ENCODE data around the gene PTHLH.

PTHLH gene

GRCh38 chr12:27967551-27968054, 4.9 kb downstream of the PTHLH start:
- H3K4me3 ChIP-seq (ENCODE audit: low read depth, low read length), result no peak overlapping the region
- TF ChIP-seq CTCF (IDR thresholded peaks at IDR 0.05; ENCODE audit: insufficient read depth, low read length, missing control alignments), result no peak
- CTCF ChIA-PET, result interaction anchor here (2.7 to 5.5 kb wide), 2 partner anchors 26 to 205 kb away, joined by 8 to 32 read pairs; no protein-coding TSS in a partner anchor
- POLR2A ChIA-PET, result no interaction called here
- DNase-seq (ENCODE audit: low read depth, low spot score), result no peak

- ChIA-PET POLR2A (no interaction called here), CTCF (interaction anchor here (0.7 to 5.5 kb wide), 3 partner anchors 25 to 234 kb away, joined by 4 to 32 read pairs (median 8); no protein-coding TSS in a partner anchor)
- TF ChIP-seq CTCF (IDR thresholded peaks at IDR 0.05; ENCODE audit: insufficient read depth, low read length, missing control alignments), result no peak
- H3K4me3 ChIP-seq (ENCODE audit: low read depth, low read length), result no peak overlapping the region
- DNase-seq (ENCODE audit: low read depth, low spot score), result peak; percentile 91
Observed at GRCh38 chr12:27966870-27967269, 5.7 kb downstream of the PTHLH start.

- DNase-seq (ENCODE audit: low read depth, low spot score), result no peak
- H3K4me3 ChIP-seq (ENCODE audit: low read depth, low read length), result no peak overlapping the region
- no peak for TF ChIP-seq CTCF (IDR thresholded peaks at IDR 0.05; ENCODE audit: insufficient read depth, low read length, missing control alignments)
- CTCF ChIA-PET, result interaction anchor here (0.7 to 5.5 kb wide), 5 partner anchors 25 to 233 kb away, joined by 3 to 32 read pairs (median 4); no protein-coding TSS in a partner anchor
- POLR2A ChIA-PET, result interaction anchor here (0.8 kb wide), 1 partner anchor 165 kb away, joined by 4 read pairs; no protein-coding TSS in a partner anchor
Observed at GRCh38 chr12:27965966-27966365, 6.6 kb downstream of the PTHLH start.

GRCh38 chr12:27965411-27965810, 7.1 kb downstream of the PTHLH start:
- ChIA-PET CTCF (interaction anchor here (1.1 to 5.5 kb wide), 5 partner anchors 24 to 232 kb away, joined by 3 to 32 read pairs (median 4); no protein-coding TSS in a partner anchor), POLR2A (interaction anchor here (0.8 kb wide), 1 partner anchor 165 kb away, joined by 4 read pairs; no protein-coding TSS in a partner anchor)
- DNase-seq (ENCODE audit: low read depth, low spot score), result no peak
- no peak for TF ChIP-seq CTCF (IDR thresholded peaks at IDR 0.05; ENCODE audit: insufficient read depth, low read length, missing control alignments)
- H3K4me3 ChIP-seq (ENCODE audit: low read depth, low read length), result no peak overlapping the region

GRCh38 chr12:27964123-27964522, 8.4 kb downstream of the PTHLH start:
- H3K4me3 ChIP-seq (ENCODE audit: low read depth, low read length), result no peak overlapping the region
- ChIA-PET CTCF (interaction anchor here (1.4 to 5.5 kb wide), 4 partner anchors 23 to 231 kb away, joined by 3 to 32 read pairs (median 5); no protein-coding TSS in a partner anchor), POLR2A (interaction anchor here (0.9 kb wide), 1 partner anchor 17 kb away, joined by 3 read pairs; no protein-coding TSS in a partner anchor)
- no peak for DNase-seq (ENCODE audit: low read depth, low spot score)
- no peak for TF ChIP-seq CTCF (IDR thresholded peaks at IDR 0.05; ENCODE audit: insufficient read depth, low read length, missing control alignments)

GRCh38 chr12:27960821-27961220, 11.7 kb downstream of the PTHLH start:
- TF ChIP-seq CTCF (IDR thresholded peaks at IDR 0.05; ENCODE audit: insufficient read depth, low read length, missing control alignments), result no peak
- POLR2A ChIA-PET, result no interaction called here
- CTCF ChIA-PET, result interaction anchor here (1.8 kb wide), 1 partner anchor 20 kb away, joined by 4 read pairs; no protein-coding TSS in a partner anchor
- no peak for DNase-seq (ENCODE audit: low read depth, low spot score)
- H3K4me3 ChIP-seq (ENCODE audit: low read depth, low read length), result no peak overlapping the region

Data from AG04449 (cell line).